Measurements from ENCODE around the gene SLC39A11.

GRCh38 chr17:72853440-72854415 is 238.8 kb downstream of the SLC39A11 start:
- no peak for TF ChIP-seq REST (IDR thresholded peaks at IDR 0.05; ENCODE audit: low read depth)
- TF ChIP-seq SP1 (IDR thresholded peaks at IDR 0.05; ENCODE audit: low read depth): no peak
